ENCODE measurements around the gene OR52A1.
"Not testable (repeated sequence)": the region's sequence is repeated elsewhere in the genome, so short reads cannot be mapped to it uniquely, and the experiment has no call there.

The OR52A1 gene

GRCh38 chr11:5161045-5161444, 6.5 kb upstream of the OR52A1 start:
- H3K36me3 ChIP-seq (replicated peaks); H3K27me3 ChIP-seq (replicated peaks); in situ Hi-C loops (cut with HindIII; ENCODE audit: low pct_ligation_motif_present, low sequenced_read_pairs); H3K4me3 ChIP-seq (ENCODE audit: low read depth, low read length); DNase-seq; H3K27ac ChIP-seq: not testable (repeated sequence)

GRCh38 chr11:5160217-5160616, 5.7 kb upstream of the OR52A1 start:
- in situ Hi-C loops (cut with HindIII; ENCODE audit: low pct_ligation_motif_present, low sequenced_read_pairs); H3K27ac ChIP-seq; H3K36me3 ChIP-seq (replicated peaks): not testable (repeated sequence)

GRCh38 chr11:5159806-5160205, 5.2 kb upstream of the OR52A1 start:
- no peaks in the 10 kb centered on the region for H3K36me3 ChIP-seq (replicated peaks)
- TF ChIP-seq, protein P1, sequence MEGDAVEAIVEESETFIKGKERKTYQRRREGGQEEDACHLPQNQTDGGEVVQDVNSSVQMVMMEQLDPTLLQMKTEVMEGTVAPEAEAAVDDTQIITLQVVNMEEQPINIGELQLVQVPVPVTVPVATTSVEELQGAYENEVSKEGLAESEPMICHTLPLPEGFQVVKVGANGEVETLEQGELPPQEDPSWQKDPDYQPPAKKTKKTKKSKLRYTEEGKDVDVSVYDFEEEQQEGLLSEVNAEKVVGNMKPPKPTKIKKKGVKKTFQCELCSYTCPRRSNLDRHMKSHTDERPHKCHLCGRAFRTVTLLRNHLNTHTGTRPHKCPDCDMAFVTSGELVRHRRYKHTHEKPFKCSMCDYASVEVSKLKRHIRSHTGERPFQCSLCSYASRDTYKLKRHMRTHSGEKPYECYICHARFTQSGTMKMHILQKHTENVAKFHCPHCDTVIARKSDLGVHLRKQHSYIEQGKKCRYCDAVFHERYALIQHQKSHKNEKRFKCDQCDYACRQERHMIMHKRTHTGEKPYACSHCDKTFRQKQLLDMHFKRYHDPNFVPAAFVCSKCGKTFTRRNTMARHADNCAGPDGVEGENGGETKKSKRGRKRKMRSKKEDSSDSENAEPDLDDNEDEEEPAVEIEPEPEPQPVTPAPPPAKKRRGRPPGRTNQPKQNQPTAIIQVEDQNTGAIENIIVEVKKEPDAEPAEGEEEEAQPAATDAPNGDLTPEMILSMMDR (IDR thresholded peaks at IDR 0.05; ENCODE audit: low read depth, low read length, missing control alignments), result no peak
- no peak for DNase-seq
- no peak overlapping the region for H3K27ac ChIP-seq
- in situ Hi-C loops (cut with HindIII; ENCODE audit: low pct_ligation_motif_present, low sequenced_read_pairs), result no loop called here
- no peak overlapping the region for H3K4me3 ChIP-seq (ENCODE audit: low read depth, low read length)
- H3K27me3 ChIP-seq (replicated peaks), result no peaks in the 10 kb centered on the region

More at GRCh38 chr11:5160217-5160616, 5.7 kb upstream of the OR52A1 start:
- H3K27me3 ChIP-seq (replicated peaks); DNase-seq; H3K4me3 ChIP-seq (ENCODE audit: low read depth, low read length): not testable (repeated sequence)

DNA sequence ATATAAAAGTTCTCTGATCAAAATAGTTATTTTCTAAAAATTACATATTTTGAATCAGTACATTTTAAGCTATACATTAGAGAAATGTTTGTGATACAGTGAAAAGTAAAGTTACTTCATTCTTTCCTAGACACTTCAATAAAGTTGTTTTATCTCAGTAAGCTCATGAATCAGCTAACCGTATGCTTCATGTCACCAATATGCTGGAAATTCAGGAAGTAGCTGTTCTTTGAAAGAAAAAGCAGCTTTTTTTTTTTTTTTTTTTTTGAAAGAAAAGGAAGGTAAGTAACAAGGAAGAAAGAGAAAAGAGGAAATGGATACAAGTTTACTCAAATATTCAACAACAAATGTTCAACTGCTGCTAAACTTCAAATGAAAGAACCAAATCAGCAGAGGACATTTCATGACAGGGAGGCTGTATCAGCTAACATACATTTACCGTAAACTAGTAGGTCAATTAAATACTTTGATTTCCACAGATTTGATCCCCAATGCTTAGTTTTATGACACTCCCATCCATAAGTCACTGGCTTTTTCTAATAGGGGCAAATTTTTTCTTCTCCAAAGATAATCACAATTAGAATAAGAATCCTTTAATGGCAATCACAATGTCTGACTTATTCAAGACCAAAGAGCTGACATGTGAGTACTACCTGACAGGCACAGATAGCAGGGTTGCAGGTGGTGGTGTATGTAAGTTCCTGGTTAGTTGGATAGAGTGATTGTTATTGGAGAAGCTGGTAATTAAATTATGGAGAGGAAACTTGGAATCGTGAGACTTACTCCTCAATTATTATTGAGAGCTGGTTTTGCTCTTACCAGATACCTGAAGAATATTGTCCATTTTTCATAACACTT, 754 bp downstream of the OR52A1 start:
- H3K4me3 ChIP-seq (ENCODE audit: low read depth, low read length), result no peak overlapping the region
- TF ChIP-seq, protein P1 (IDR thresholded peaks at IDR 0.05; ENCODE audit: low read depth, low read length, missing control alignments), result no peak
- no peaks in the 10 kb centered on the region for H3K27me3 ChIP-seq (replicated peaks)
- no peak overlapping the region for H3K27ac ChIP-seq
- no peak for DNase-seq
- H3K36me3 ChIP-seq (replicated peaks), result no peaks in the 10 kb centered on the region
- in situ Hi-C loops (cut with HindIII; ENCODE audit: low pct_ligation_motif_present, low sequenced_read_pairs), result no loop called here

DNA sequence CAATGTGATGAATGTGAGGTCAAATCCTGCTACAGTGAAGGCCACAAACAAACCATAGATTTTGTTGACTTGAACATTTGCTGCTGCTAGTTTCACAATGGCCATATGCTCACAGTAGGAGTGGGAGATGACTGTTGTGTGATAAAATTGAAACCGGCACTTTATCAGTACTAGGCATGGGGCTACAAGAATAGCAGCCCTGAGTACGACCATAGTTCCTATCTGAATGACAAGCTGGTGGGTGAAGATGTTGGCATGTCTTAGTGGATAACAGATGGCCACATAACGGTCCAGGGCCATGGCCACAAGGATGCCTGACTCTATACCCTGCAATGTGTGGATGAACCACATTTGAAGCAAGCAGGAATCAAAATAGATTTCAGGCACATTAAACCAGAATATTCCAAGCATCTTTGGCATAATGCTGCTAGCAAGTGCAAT, 2.8 kb downstream of the OR52A1 start:
- Histone ChIP-seq H3K4me3 (ENCODE audit: low read depth, low read length) (no peak overlapping the region), H3K27ac (no peak overlapping the region), H3K27me3 (replicated peaks) (no peaks in the 10 kb centered on the region), H3K36me3 (replicated peaks) (no peaks in the 10 kb centered on the region)
- DNase-seq, result no peak
- in situ Hi-C loops (cut with HindIII; ENCODE audit: low pct_ligation_motif_present, low sequenced_read_pairs), result no loop called here
- TF ChIP-seq, protein P1 (IDR thresholded peaks at IDR 0.05; ENCODE audit: low read depth, low read length, missing control alignments), result no peak

GRCh38 chr11:5144206-5144605, 10.4 kb downstream of the OR52A1 start:
- H3K27me3 ChIP-seq (replicated peaks); DNase-seq; in situ Hi-C loops (cut with HindIII; ENCODE audit: low pct_ligation_motif_present, low sequenced_read_pairs); H3K27ac ChIP-seq; H3K4me3 ChIP-seq (ENCODE audit: low read depth, low read length); H3K36me3 ChIP-seq (replicated peaks): not testable (repeated sequence)

GRCh38 chr11:5137996-5138395, 16.6 kb downstream of the OR52A1 start, which contains the start of gene OR52A5:
Gene OR52A5 (minus strand): TSS chr11:5138356. CDS start chr11:5132642, 5,714 bp downstream.
- H3K27me3 ChIP-seq (replicated peaks), result no peaks in the 10 kb centered on the region
- no peaks in the 10 kb centered on the region for H3K36me3 ChIP-seq (replicated peaks)
- in situ Hi-C loops (cut with HindIII; ENCODE audit: low pct_ligation_motif_present, low sequenced_read_pairs), result no loop called here
- H3K4me3 ChIP-seq (ENCODE audit: low read depth, low read length), result no peak within 1 kb of the TSS
- H3K27ac ChIP-seq, result no peak within 1 kb of the TSS
- TF ChIP-seq, protein P1 (IDR thresholded peaks at IDR 0.05; ENCODE audit: low read depth, low read length, missing control alignments), result no peak
- no peak for DNase-seq

All from brain microvascular endothelial cell (primary cell).